SJSA1 (cell line): ENCODE data around the gene STARD4. TPM values are rescaled to one million over a fixed set of nuclear protein-coding genes. Genes with fewer than 3 reads are reported as not detected.

Source experiments
- DNase-seq, 2 experiments: peaks; one replicate each; pipeline ENCODE4 v3.0.0-alpha.2; 2015 to 2020; ENCODE audit warnings: low spot score in 2 of 2, low read depth in 1 of 2
- H3K27ac ChIP-seq: fragments of 250-450 bp; sonication (Bioruptor Pico); 2 replicates; pipeline ENCODE4 v1.5.1; 2020; ENCODE audit warnings: mild to moderate bottlenecking, moderate library complexity
- H3K27me3 ChIP-seq: fragments of 250-450 bp; sonication (Bioruptor Pico); replicated peaks from 2 replicates; pipeline ENCODE4 v1.5.1; 2020; ENCODE audit warnings: mild to moderate bottlenecking, moderate library complexity
- H3K36me3 ChIP-seq: fragments of 250-450 bp; sonication (Bioruptor Pico); 2 replicates; pipeline ENCODE4 v1.5.1; 2020; ENCODE audit warnings: mild to moderate bottlenecking
- H3K4me1 ChIP-seq: fragments of 250-450 bp; sonication (Bioruptor Pico); replicated peaks from 2 replicates; pipeline ENCODE4 v1.6.1; 2021; ENCODE audit warnings: mild to moderate bottlenecking
- H3K4me3 ChIP-seq: fragments of 250-450 bp; sonication (Bioruptor Pico); 2 replicates; pipeline ENCODE4 v1.5.1; 2020; ENCODE audit warnings: mild to moderate bottlenecking
- H3K9me3 ChIP-seq: fragments of 250-450 bp; sonication (Bioruptor Pico); replicated peaks from 2 replicates; pipeline ENCODE4 v1.5.1; 2020; ENCODE audit warnings: mild to moderate bottlenecking
- total RNA-seq: library from RNA; depleted of rRNA; stranded (reverse); fragments of >200 nt; shearing (Covaris generic); gene quantifications from 2 replicates; pipeline ENCODE4 v1.2.3, GENCODE V29; 2014

STARD4 gene
- total RNA-seq, 1 experiment from 2014 or later: 38.9 TPM

- no peaks in the 10 kb centered on the region for H3K36me3 ChIP-seq
- no peaks in the 10 kb centered on the region for H3K9me3 ChIP-seq
- H3K4me1 ChIP-seq: no peaks in the 10 kb centered on the region; the same call in 1 of the 2 replicates
- DNase-seq: no peak
- no peak overlapping the region for H3K4me3 ChIP-seq
- no peaks in the 10 kb centered on the region; the same call in 1 of the 2 replicates for H3K27me3 ChIP-seq
- H3K27ac ChIP-seq: no peak overlapping the region
These were observed 36.1 kb upstream of the STARD4 start for GRCh38 chr5:111548348-111548950.

- no peaks in the 10 kb centered on the region for H3K36me3 ChIP-seq
- no peak overlapping the region for H3K27ac ChIP-seq
- no peaks in the 10 kb centered on the region; the same call in none of the 2 replicates for H3K27me3 ChIP-seq
- no peak for DNase-seq
- no peaks in the 10 kb centered on the region; the same call in 1 of the 2 replicates for H3K4me1 ChIP-seq
- H3K4me3 ChIP-seq: no peak overlapping the region
- H3K9me3 ChIP-seq: no peaks in the 10 kb centered on the region
These were observed 32.7 kb upstream of the STARD4 start for GRCh38 chr5:111545031-111545430.

- no peak for DNase-seq
- Histone ChIP-seq H3K9me3 (no peaks in the 10 kb centered on the region), H3K27ac (no peak overlapping the region)
These were observed 25.0 kb upstream of the STARD4 start for GRCh38 chr5:111537141-111538024.

GRCh38 chr5:111535879-111536549 lies 23.7 kb upstream of the STARD4 start:
- no peaks in the 10 kb centered on the region; the same call in none of the 2 replicates for H3K27me3 ChIP-seq
- H3K4me1 ChIP-seq: no peaks in the 10 kb centered on the region
- no peaks in the 10 kb centered on the region for H3K9me3 ChIP-seq
- no peak for DNase-seq
- no peak overlapping the region for H3K27ac ChIP-seq
- H3K36me3 ChIP-seq: no peaks in the 10 kb centered on the region
- H3K4me3 ChIP-seq: no peak overlapping the region

More at GRCh38 chr5:111537141-111538024, 25.0 kb upstream of the STARD4 start:
- no peak overlapping the region for H3K4me3 ChIP-seq
- H3K36me3 ChIP-seq: no peaks in the 10 kb centered on the region
- H3K4me1 ChIP-seq: no peaks in the 10 kb centered on the region
- no peaks in the 10 kb centered on the region; the same call in none of the 2 replicates for H3K27me3 ChIP-seq

GRCh38 chr5:111532886-111533582 lies 20.7 kb upstream of the STARD4 start:
- Histone ChIP-seq H3K4me3 (no peak overlapping the region), H3K36me3 (no peaks in the 10 kb centered on the region), H3K4me1 (peaks cover 6% of the 10 kb centered on the region), H3K9me3 (no peaks in the 10 kb centered on the region), H3K27ac (no peak overlapping the region), H3K27me3 (no peaks in the 10 kb centered on the region; the same call in 1 of the 2 replicates)
- no peak for DNase-seq

GRCh38 chr5:111530298-111530740 lies 18.0 kb upstream of the STARD4 start:
- Histone ChIP-seq H3K36me3 (no peaks in the 10 kb centered on the region), H3K4me3 (no peak overlapping the region), H3K9me3 (no peaks in the 10 kb centered on the region), H3K27me3 (no peaks in the 10 kb centered on the region), H3K27ac (no peak overlapping the region), H3K4me1 (peaks cover 6% of the 10 kb centered on the region)
- peak; percentile 28 to 63 for DNase-seq

- no peak for DNase-seq
- Histone ChIP-seq H3K4me3 (no peak overlapping the region), H3K36me3 (no peaks in the 10 kb centered on the region), H3K27ac (no peak overlapping the region), H3K9me3 (no peaks in the 10 kb centered on the region), H3K4me1 (peaks cover 6% of the 10 kb centered on the region), H3K27me3 (no peaks in the 10 kb centered on the region)
These were observed 15.7 kb upstream of the STARD4 start for GRCh38 chr5:111528056-111528455.

GRCh38 chr5:111520908-111521307 lies 8.6 kb upstream of the STARD4 start:
- Histone ChIP-seq H3K4me1 (no peaks in the 10 kb centered on the region), H3K27ac (no peak overlapping the region), H3K27me3 (peaks cover 9% of the 10 kb centered on the region; the same call in 1 of the 2 replicates), H3K9me3 (no peaks in the 10 kb centered on the region), H3K36me3 (no peaks in the 10 kb centered on the region), H3K4me3 (no peak overlapping the region)
- DNase-seq: no peak

GRCh38 chr5:111518777-111519176 lies 6.4 kb upstream of the STARD4 start:
- Histone ChIP-seq H3K9me3 (no peaks in the 10 kb centered on the region), H3K4me1 (no peaks in the 10 kb centered on the region), H3K27me3 (peaks cover 9% of the 10 kb centered on the region; the same call in 1 of the 2 replicates), H3K4me3 (no peak overlapping the region), H3K27ac (no peak overlapping the region), H3K36me3 (no peaks in the 10 kb centered on the region)
- DNase-seq: no peak

- Histone ChIP-seq H3K4me3 (no peak overlapping the region), H3K4me1 (0 out of 2 replicates have a peak, but pooled peaks cover 3% of the 10 kb centered on the region), H3K9me3 (no peaks in the 10 kb centered on the region), H3K36me3 (no peaks in the 10 kb centered on the region), H3K27ac (no peak overlapping the region), H3K27me3 (peaks cover 9% of the 10 kb centered on the region; the same call in 1 of the 2 replicates)
- no peak for DNase-seq
These were observed 5.6 kb upstream of the STARD4 start for GRCh38 chr5:111517853-111518501.

- H3K36me3 ChIP-seq: 0 out of 2 replicates have a peak, but pooled peaks cover 3% of the 10 kb centered on the region
- no peaks in the 10 kb centered on the region for H3K27me3 ChIP-seq
- H3K4me1 ChIP-seq: 0 out of 2 replicates have a peak, but pooled peaks cover 4% of the 10 kb centered on the region
- no peaks in the 10 kb centered on the region for H3K9me3 ChIP-seq
- H3K27ac ChIP-seq: no peak overlapping the region
- DNase-seq: no peak
- no peak overlapping the region for H3K4me3 ChIP-seq
These were observed 1.8 kb upstream of the STARD4 start for GRCh38 chr5:111514087-111514486.

- Histone ChIP-seq H3K27ac (peak overlapping the region; percentile 3; the same call in 1 of the 2 replicates), H3K9me3 (no peaks in the 10 kb centered on the region), H3K36me3 (0 out of 2 replicates have a peak, but pooled peaks cover 3% of the 10 kb centered on the region), H3K27me3 (no peaks in the 10 kb centered on the region), H3K4me3 (peak overlapping the region; percentile 68), H3K4me1 (0 out of 2 replicates have a peak, but pooled peaks cover 4% of the 10 kb centered on the region)
- no peak for DNase-seq
These were observed 791 bp upstream of the STARD4 start for GRCh38 chr5:111513131-111513520.
